ENCODE data around the gene TMEM179B.

- TF ChIP-seq CTCF (IDR thresholded peaks at IDR 0.05; ENCODE audit: insufficient read depth, low read length), result no peak
- TF ChIP-seq SPI1 (IDR thresholded peaks at IDR 0.05; ENCODE audit: borderline replicate concordance, low read depth), result no peak
- no peak for TF ChIP-seq POLR2AphosphoS5 (IDR thresholded peaks at IDR 0.05; ENCODE audit: low read depth)
- TF ChIP-seq GABPA (IDR thresholded peaks at IDR 0.05; ENCODE audit: low read depth), result no peak
- no peak for TF ChIP-seq REST (IDR thresholded peaks at IDR 0.05; ENCODE audit: insufficient replicate concordance, low read depth)
Observed at GRCh38 chr11:62774407-62774806, 12.8 kb upstream of the TMEM179B start.

Data from HL-60 (cell line).